ENCODE measurements around the gene LRRN2.

GRCh38 chr1:204728456-204728855, 42.9 kb upstream of the LRRN2 start:
- TF ChIP-seq CTCF (IDR thresholded peaks at IDR 0.05; ENCODE audit: control extremely low read depth in 1 of 3, insufficient read depth in 1 of 3, low read depth in 1 of 3, low read length in 3 of 3): no peak
- TF ChIP-seq POLR2AphosphoS5 (IDR thresholded peaks at IDR 0.05; ENCODE audit: low read depth, low read length): no peak
- TF ChIP-seq SP1 (IDR thresholded peaks at IDR 0.05; ENCODE audit: low read depth, low read length): no peak
- TF ChIP-seq POLR2A (IDR thresholded peaks at IDR 0.05; ENCODE audit: control extremely low read depth in 1 of 2, low read depth in 2 of 2, low read length in 2 of 2): no peak
- no peak for TF ChIP-seq KDM1A (IDR thresholded peaks at IDR 0.05; ENCODE audit: borderline replicate concordance, low read length)
- no peak for TF ChIP-seq ZNF274 (IDR thresholded peaks at IDR 0.05; ENCODE audit: borderline replicate concordance, extremely low read depth, low read length)
- no peak for TF ChIP-seq NRF1 (IDR thresholded peaks at IDR 0.05; ENCODE audit: low read depth, low read length)
